Trophoblast cell (in vitro differentiated cells and primary cell): ENCODE results near the gene CYP2J2.

Source experiments
- DNase-seq, 2 donors: peaks; one replicate each; pipeline ENCODE4 v3.0.0-alpha.2; 2016
- H2AFZ ChIP-seq: 2 replicates; pipeline ENCODE4 v1.6.1; 2013; ENCODE audit warnings: low read length, moderate library complexity, mild to moderate bottlenecking; ENCODE audit not compliant: insufficient read depth, poor library complexity
- H2AK5ac ChIP-seq: 2 replicates; pipeline ENCODE4 v1.6.1; 2013; ENCODE audit warnings: mild to moderate bottlenecking, low read length
- H2BK120ac ChIP-seq: 2 replicates; pipeline ENCODE4 v1.6.1; 2013; ENCODE audit warnings: low read length, mild to moderate bottlenecking, moderate library complexity; ENCODE audit not compliant: insufficient read depth, poor library complexity
- H2BK12ac ChIP-seq: 2 replicates; pipeline ENCODE4 v1.6.1; 2013; ENCODE audit warnings: mild to moderate bottlenecking, low read length, moderate library complexity
- H2BK5ac ChIP-seq: 2 replicates; pipeline ENCODE4 v1.6.1; 2013; ENCODE audit warnings: low read length, low read depth, moderate library complexity, mild to moderate bottlenecking; ENCODE audit not compliant: poor library complexity
- H3K14ac ChIP-seq: 2 replicates; pipeline ENCODE4 v1.6.1; 2013; ENCODE audit warnings: mild to moderate bottlenecking, low read length
- H3K18ac ChIP-seq: 2 replicates; pipeline ENCODE4 v1.6.1; 2013; ENCODE audit warnings: mild to moderate bottlenecking, low read length
- H3K23ac ChIP-seq: 2 replicates; pipeline ENCODE4 v1.6.1; 2013; ENCODE audit warnings: low read length
- H3K27ac ChIP-seq: 2 replicates; pipeline ENCODE4 v1.5.1; 2013; ENCODE audit warnings: low read depth, mild to moderate bottlenecking, inconsistent platforms, low read length, moderate library complexity
- H3K27me3 ChIP-seq: 2 replicates; pipeline ENCODE4 v1.6.1; 2013; ENCODE audit warnings: inconsistent platforms, mild to moderate bottlenecking, low read length, moderate library complexity; ENCODE audit not compliant: insufficient read depth
- H3K36me3 ChIP-seq, 2 experiments: 1 replicate in 1 of 2; 2 replicates in 1 of 2; pipeline ENCODE4 v1.6.1; 2013; ENCODE audit warnings: low read length in 2 of 2, mild to moderate bottlenecking in 2 of 2, moderate library complexity in 1 of 2; ENCODE audit not compliant: insufficient read depth in 2 of 2, control insufficient read depth in 1 of 2
- H3K4ac ChIP-seq: 2 replicates; pipeline ENCODE4 v1.6.1; 2013; ENCODE audit warnings: low read depth, mild to moderate bottlenecking, low read length, moderate library complexity
- H3K4me1 ChIP-seq, 2 experiments: 1 replicate in 1 of 2; 2 replicates in 1 of 2; pipeline ENCODE4 v1.6.1; 2013; ENCODE audit warnings: low read length in 2 of 2, mild to moderate bottlenecking in 2 of 2, moderate library complexity in 1 of 2; ENCODE audit not compliant: insufficient read depth in 2 of 2, control insufficient read depth in 1 of 2
- H3K4me2 ChIP-seq: 2 replicates; pipeline ENCODE4 v1.6.1; 2013; ENCODE audit warnings: inconsistent platforms, mild to moderate bottlenecking, low read length, moderate library complexity
- H3K4me3 ChIP-seq: 2 replicates; pipeline ENCODE4 v1.5.1; 2013; ENCODE audit warnings: mild to moderate bottlenecking, low read depth, low read length, inconsistent platforms
- H3K79me1 ChIP-seq: one replicate; pipeline ENCODE4 v1.6.1; 2013; ENCODE audit warnings: low read length
- H3K79me2 ChIP-seq: 2 replicates; pipeline ENCODE4 v1.6.1; 2013; ENCODE audit warnings: low read length, mild to moderate bottlenecking; ENCODE audit not compliant: control insufficient read depth, insufficient read depth, poor library complexity
- H3K9ac ChIP-seq: 2 replicates; pipeline ENCODE4 v1.6.1; 2013; ENCODE audit warnings: mild to moderate bottlenecking, low read length
- H3K9me3 ChIP-seq: 2 replicates; pipeline ENCODE4 v1.6.1; 2013; ENCODE audit warnings: low read depth, mild to moderate bottlenecking, control low read depth, inconsistent platforms, low read length; ENCODE audit not compliant: insufficient read depth
- H4K12ac ChIP-seq: 2 replicates; pipeline ENCODE4 v1.6.1; 2013; ENCODE audit warnings: low read depth, mild to moderate bottlenecking, low read length, moderate library complexity
- H4K8ac ChIP-seq: 2 replicates; pipeline ENCODE4 v1.6.1; 2013; ENCODE audit warnings: low read depth, mild to moderate bottlenecking, low read length, moderate library complexity
- H4K91ac ChIP-seq: one replicate; pipeline ENCODE4 v1.6.1; 2013; ENCODE audit warnings: low read depth, mild to moderate bottlenecking, low read length, moderate library complexity
- WGBS: extraction: QIAGEN DNeasy Blood & Tissue Kit; methylation state at CpG from one replicate; pipeline ENCODE4 v1.1.7; 2013; ENCODE audit warnings: missing lambda C conversion rate; ENCODE audit not compliant: insufficient read length, insufficient coverage; ENCODE audit errors: extremely low coverage; 5-methylcytosine and 5-hydroxymethylcytosine counted together

Gene CYP2J2

GRCh38 chr1:59897165-59897564 is 29.4 kb downstream of the CYP2J2 start:
- no peak overlapping the region for H2AFZ ChIP-seq
- WGBS: 100% methylated on average over 1 of the region's 2 CpGs
- no peak overlapping the region for H3K4me2 ChIP-seq
- no peaks in the 10 kb centered on the region for H3K4me1 ChIP-seq
- DNase-seq: no peak
- H3K23ac ChIP-seq: no peak overlapping the region
- H2AK5ac ChIP-seq: no peak overlapping the region
- no peak overlapping the region for H3K18ac ChIP-seq
- no peak overlapping the region for H4K91ac ChIP-seq
- H4K8ac ChIP-seq: no peak overlapping the region
- no peaks in the 10 kb centered on the region for H3K9me3 ChIP-seq
- no peaks in the 10 kb centered on the region for H3K27me3 ChIP-seq
- H2BK5ac ChIP-seq: no peak overlapping the region
- H4K12ac ChIP-seq: no peak overlapping the region
- H2BK12ac ChIP-seq: no peak overlapping the region
- H3K79me1 ChIP-seq: no peaks in the 10 kb centered on the region
- no peak overlapping the region for H3K4ac ChIP-seq
- H3K27ac ChIP-seq: no peak overlapping the region
- H2BK120ac ChIP-seq: no peak overlapping the region
- no peaks in the 10 kb centered on the region for H3K79me2 ChIP-seq
- H3K9ac ChIP-seq: no peak overlapping the region
- H3K4me3 ChIP-seq: no peak overlapping the region
- no peak overlapping the region for H3K14ac ChIP-seq
- H3K36me3 ChIP-seq: no peaks in the 10 kb centered on the region

- peak; percentile 41 to 86 for DNase-seq
- no peaks in the 10 kb centered on the region for H3K27me3 ChIP-seq
- H3K14ac ChIP-seq: no peak overlapping the region
- H3K9me3 ChIP-seq: peaks cover 4% of the 10 kb centered on the region
- no peak overlapping the region for H2AK5ac ChIP-seq
- no peak overlapping the region for H3K4me2 ChIP-seq
- no peak overlapping the region for H4K8ac ChIP-seq
- H3K79me2 ChIP-seq: no peaks in the 10 kb centered on the region
- H3K36me3 ChIP-seq: peaks cover 0 to 2% of the 10 kb centered on the region in 2 experiments
- no peak overlapping the region for H3K18ac ChIP-seq
- H3K9ac ChIP-seq: no peak overlapping the region
- H2BK120ac ChIP-seq: no peak overlapping the region
- no peaks in the 10 kb centered on the region for H3K4me1 ChIP-seq
- no peak overlapping the region for H4K12ac ChIP-seq
- H4K91ac ChIP-seq: no peak overlapping the region
- H2AFZ ChIP-seq: no peak overlapping the region
- H2BK12ac ChIP-seq: no peak overlapping the region
- H3K27ac ChIP-seq: no peak overlapping the region
- H3K4me3 ChIP-seq: no peak overlapping the region
- H3K79me1 ChIP-seq: no peaks in the 10 kb centered on the region
- H3K4ac ChIP-seq: no peak overlapping the region
- no peak overlapping the region for H3K23ac ChIP-seq
- no peak overlapping the region for H2BK5ac ChIP-seq
- no CpG with 5 or more reads among the region's 7 CpGs for WGBS
Observed at GRCh38 chr1:59892841-59893811, 33.4 kb downstream of the CYP2J2 start.

GRCh38 chr1:59885160-59885832 is 41.3 kb downstream of the CYP2J2 start:
- H4K12ac ChIP-seq: no peak overlapping the region
- H3K27ac ChIP-seq: no peak overlapping the region
- H3K4me2 ChIP-seq: no peak overlapping the region
- no peak overlapping the region for H2AFZ ChIP-seq
- H3K4ac ChIP-seq: no peak overlapping the region
- no peaks in the 10 kb centered on the region for H3K79me2 ChIP-seq
- H3K9ac ChIP-seq: no peak overlapping the region
- no CpG with 5 or more reads among the region's 3 CpGs for WGBS
- no peak for DNase-seq
- H3K9me3 ChIP-seq: peaks cover 4% of the 10 kb centered on the region
- H3K14ac ChIP-seq: no peak overlapping the region
- H4K91ac ChIP-seq: no peak overlapping the region
- no peak overlapping the region for H3K23ac ChIP-seq
- no peak overlapping the region for H2BK5ac ChIP-seq
- no peak overlapping the region for H4K8ac ChIP-seq
- no peaks in the 10 kb centered on the region for H3K4me1 ChIP-seq
- no peak overlapping the region for H3K4me3 ChIP-seq
- H2BK120ac ChIP-seq: no peak overlapping the region
- H2AK5ac ChIP-seq: no peak overlapping the region
- no peaks in the 10 kb centered on the region for H3K79me1 ChIP-seq
- no peaks in the 10 kb centered on the region for H3K27me3 ChIP-seq
- peaks cover 0 to 2% of the 10 kb centered on the region in 2 experiments for H3K36me3 ChIP-seq
- H2BK12ac ChIP-seq: no peak overlapping the region
- no peak overlapping the region for H3K18ac ChIP-seq

GRCh38 chr1:59880735-59881134 is 45.8 kb downstream of the CYP2J2 start:
- H3K27me3 ChIP-seq: no peaks in the 10 kb centered on the region

More at GRCh38 chr1:59880735-59881134, 45.8 kb downstream of the CYP2J2 start:
- Histone ChIP-seq H3K23ac (no peak overlapping the region), H2BK5ac (no peak overlapping the region), H2BK12ac (no peak overlapping the region), H3K14ac (no peak overlapping the region), H4K12ac (no peak overlapping the region), H3K9ac (no peak overlapping the region), H3K18ac (no peak overlapping the region), H3K79me1 (no peaks in the 10 kb centered on the region), H3K4me3 (no peak overlapping the region), H2BK120ac (no peak overlapping the region), H3K36me3 (no peaks in the 10 kb centered on the region), H4K91ac (no peak overlapping the region), H2AFZ (no peak overlapping the region), H3K9me3 (no peaks in the 10 kb centered on the region), H3K27ac (no peak overlapping the region), H2AK5ac (no peak overlapping the region), H3K79me2 (no peaks in the 10 kb centered on the region), H4K8ac (no peak overlapping the region), H3K4me1 (no peaks in the 10 kb centered on the region), H3K4ac (no peak overlapping the region), H3K4me2 (no peak overlapping the region)
- no CpG with 5 or more reads among the region's 2 CpGs for WGBS
- DNase-seq: no peak
